HCT116 (cell line): ENCODE measurements around the gene CRYBB1. TPM values are rescaled to one million over a fixed set of nuclear protein-coding genes. Genes with fewer than 3 reads are reported as not detected.

Experiments
- ATAC-seq: fragments of 200-7000 bp; cut with Tn5 transposase; 2 replicates; pipeline ENCODE4 v1.9.1; 2020; ENCODE audit warnings: mild to moderate bottlenecking, moderate library complexity
- BruUV-seq: library from RNA; stranded (reverse); fragments of 400-500 nt; replicated peaks from 2 replicates; lab custom pipeline; 2021; lab: Mats Ljungman, UMichigan
- CTCF ChIA-PET: fragments of 300-600 bp; sonication (Branson Sonifier 250); formaldehyde crosslinking; loops from one replicate; lab custom pipeline; 2021; ENCODE audit warnings: antibody characterized with exemption; lab: Charles Lee
- POLR2A ChIA-PET: fragments of 300-600, 350-600 bp; sonication (Branson Sonifier 250); formaldehyde crosslinking; loops from one replicate; lab custom pipeline; 2021; ENCODE audit warnings: antibody characterized with exemption; lab: Charles Lee
- RAD21 ChIA-PET, 2 experiments: fragments of 300-600 bp; sonication (Branson Sonifier 250); formaldehyde crosslinking; loops; one replicate each; lab custom pipeline; 2023; ENCODE audit warnings: low total read pairs in 2 of 2; ENCODE audit not compliant: uncharacterized antibody in 2 of 2, unreplicated experiment in 2 of 2, low non-redundant PET in 1 of 2; lab: Charles Lee
- DNase-seq: peaks from one replicate; pipeline ENCODE4 v3.0.0-alpha.2; 2010; ENCODE audit warnings: low read depth, low spot score
- H2AFZ ChIP-seq: fragments of 200-600 bp; shearing (Covaris generic), sonication (generic); 2 replicates; pipeline ENCODE4 v1.6.1; 2017; ENCODE audit warnings: low read depth, mixed run types, mixed read lengths, antibody characterized with exemption, low read length; ENCODE audit not compliant: poor library complexity, severe bottlenecking
- H3K27ac ChIP-seq: 2 replicates; pipeline ENCODE4 v1.5.1; 2012; ENCODE audit warnings: low read depth, low read length
- H3K27me3 ChIP-seq: fragments of 200-600 bp; sonication (generic); 2 replicates; pipeline ENCODE4 v1.6.1; 2016; ENCODE audit warnings: mixed run types, low read length, mixed read lengths; ENCODE audit not compliant: insufficient read depth
- H3K36me3 ChIP-seq, 2 experiments: fragments of 200-500 bp in 1 of 2; fragments of 200-600 bp in 1 of 2; sonication (Bioruptor generic) in 1 of 2; sonication (generic) in 1 of 2; 2 replicates each; pipeline versions ENCODE4 v1.5.1 to v1.6.1; 2014 to 2016; ENCODE audit warnings: low read length in 2 of 2, inconsistent platforms in 1 of 2, mixed read lengths in 1 of 2, mixed run types in 1 of 2; ENCODE audit not compliant: insufficient read depth in 2 of 2, control insufficient read depth in 1 of 2
- H3K4me1 ChIP-seq, 2 experiments: fragments of 200-600 bp in 1 of 2; sonication (generic) in 1 of 2; 2 replicates each; pipeline versions ENCODE4 v1.5.1 to v1.6.1; 2012 to 2017; ENCODE audit warnings: low read length in 2 of 2, inconsistent platforms in 1 of 2, mild to moderate bottlenecking in 1 of 2, mixed read lengths in 1 of 2, mixed run types in 1 of 2, moderate library complexity in 1 of 2; ENCODE audit not compliant: insufficient read depth in 2 of 2, control insufficient read depth in 1 of 2
- H3K4me2 ChIP-seq: fragments of 200-600 bp; sonication (generic); 2 replicates; pipeline ENCODE4 v1.6.1; 2017; ENCODE audit warnings: mixed run types, low read length, mixed read lengths
- H3K4me3 ChIP-seq, 2 experiments: fragments of 200-600 bp in 1 of 2; sonication (generic) in 1 of 2; replicated peaks in 1 of 2; 2 replicates each; pipeline ENCODE4 v1.5.1; 2011 to 2016; ENCODE audit warnings: low read length in 2 of 2, control low read depth in 1 of 2, low read depth in 1 of 2, mild to moderate bottlenecking in 1 of 2, mixed read lengths in 1 of 2, mixed run types in 1 of 2
- H3K79me2 ChIP-seq: fragments of 200-600 bp; sonication (generic); 2 replicates; pipeline ENCODE4 v1.6.1; 2017; ENCODE audit warnings: mild to moderate bottlenecking, mixed run types, low read length, moderate library complexity, mixed read lengths; ENCODE audit not compliant: insufficient read depth
- H3K9ac ChIP-seq: fragments of 200-600 bp; sonication (generic); 2 replicates; pipeline ENCODE4 v1.6.1; 2016; ENCODE audit warnings: low read length, mixed read lengths
- H3K9me2 ChIP-seq: fragments of 200-600 bp; sonication (generic), shearing (Covaris generic); 2 replicates; pipeline ENCODE4 v1.6.1; 2017; ENCODE audit warnings: mixed run types, mild to moderate bottlenecking, moderate library complexity; ENCODE audit not compliant: insufficient read depth
- H3K9me3 ChIP-seq, 2 experiments: fragments of 200-500 bp in 1 of 2; fragments of 200-600 bp in 1 of 2; sonication (Bioruptor generic) in 1 of 2; sonication (generic) in 1 of 2; 2 replicates each; pipeline ENCODE4 v1.6.1; 2014 to 2017; ENCODE audit warnings: low read length in 2 of 2, mixed read lengths in 2 of 2, inconsistent platforms in 1 of 2, low read depth in 1 of 2, mild to moderate bottlenecking in 1 of 2, mixed run types in 1 of 2, moderate library complexity in 1 of 2; ENCODE audit not compliant: control insufficient read depth in 1 of 2, insufficient read depth in 1 of 2
- H4K20me1 ChIP-seq: fragments of 200-600 bp; sonication (generic), shearing (Covaris generic); 2 replicates; pipeline ENCODE4 v1.6.1; 2017; ENCODE audit warnings: mixed run types, mild to moderate bottlenecking, moderate library complexity; ENCODE audit not compliant: insufficient read depth
- CBX3 ChIP-seq: IDR thresholded peaks from 2 replicates; pipeline ENCODE4 v1.6.1; 2012; ENCODE audit warnings: low read depth
- CEBPB ChIP-seq: IDR thresholded peaks from 2 replicates; pipeline ENCODE4 v1.6.1; 2012; ENCODE audit warnings: low read depth
- EGR1 ChIP-seq: IDR thresholded peaks from 2 replicates; pipeline ENCODE4 v1.6.1; 2012; ENCODE audit warnings: low read depth
- ELF1 ChIP-seq: IDR thresholded peaks from 2 replicates; pipeline ENCODE4 v1.6.1; 2012; ENCODE audit warnings: low read depth, borderline replicate concordance
- EZH2 ChIP-seq: fragments of 200-600 bp; sonication (generic); IDR thresholded peaks from 2 replicates; pipeline ENCODE4 v1.6.1; 2017; ENCODE audit warnings: antibody characterized with exemption, mixed run types
- EZH2phosphoT487 ChIP-seq: fragments of 200-600 bp; IDR thresholded peaks from 2 replicates; pipeline ENCODE4 v1.6.1; 2018; ENCODE audit warnings: antibody characterized with exemption, borderline replicate concordance
- FOSL1 ChIP-seq: IDR thresholded peaks from 2 replicates; pipeline ENCODE4 v1.6.1; 2012; ENCODE audit warnings: low read depth
- JUND ChIP-seq: IDR thresholded peaks from 2 replicates; pipeline ENCODE4 v1.6.1; 2012
- MAX ChIP-seq: IDR thresholded peaks from 2 replicates; pipeline ENCODE4 v1.6.1; 2012
- POLR2A ChIP-seq: IDR thresholded peaks from 2 replicates; pipeline ENCODE4 v1.7.0; 2011; ENCODE audit warnings: borderline replicate concordance; ENCODE audit not compliant: insufficient read depth, insufficient read length; ENCODE audit errors: extremely low read depth
- POLR2AphosphoS5 ChIP-seq: IDR thresholded peaks from 2 replicates; pipeline ENCODE4 v1.6.1; 2011; ENCODE audit warnings: mild to moderate bottlenecking, low read depth, low read length, moderate library complexity
- RAD21 ChIP-seq: IDR thresholded peaks from 2 replicates; pipeline ENCODE4 v1.6.1; 2012; ENCODE audit warnings: low read depth, mild to moderate bottlenecking
- SIN3A ChIP-seq: IDR thresholded peaks from 2 replicates; pipeline ENCODE4 v1.6.1; 2012; ENCODE audit warnings: low read depth
- SP1 ChIP-seq: IDR thresholded peaks from 2 replicates; pipeline ENCODE4 v1.6.1; 2012; ENCODE audit warnings: low read depth
- SRF ChIP-seq: IDR thresholded peaks from 2 replicates; pipeline ENCODE4 v1.6.1; 2012; ENCODE audit warnings: low read depth
- TCF7L2 ChIP-seq: IDR thresholded peaks from 2 replicates; pipeline ENCODE4 v1.7.0; 2011; ENCODE audit warnings: borderline replicate concordance, inconsistent platforms; ENCODE audit not compliant: insufficient read depth, insufficient read length; ENCODE audit errors: extremely low read depth
- YY1 ChIP-seq: IDR thresholded peaks from 2 replicates; pipeline ENCODE4 v1.6.1; 2011; ENCODE audit warnings: low read length, low read depth, moderate library complexity, mild to moderate bottlenecking; ENCODE audit not compliant: insufficient replicate concordance; ENCODE audit errors: extremely low read depth
- ZFX ChIP-seq: fragments of 450-650 bp; IDR thresholded peaks from 2 replicates; pipeline ENCODE4 v1.6.1; 2017
- ZNF274 ChIP-seq: fragments of 200-500 bp; sonication (Bioruptor generic); IDR thresholded peaks from 2 replicates; pipeline ENCODE4 v1.6.1; 2014; ENCODE audit warnings: mild to moderate bottlenecking, low read depth, low read length, inconsistent platforms
- intact Hi-C: fragments of 100-400 bp; cut with micrococcal nuclease; formaldehyde crosslinking; loops from 2 replicates; pipeline ENCODE4 v1.10.0; 2022
- total RNA-seq: library from RNA; stranded (reverse); gene quantifications from one replicate; pipeline ENCODE4 v1.2.1, GENCODE V29; 2021; ENCODE audit not compliant: unreplicated experiment

CRYBB1 gene
- total RNA-seq, 1 experiment from 2014 or later: not detected

GRCh38 chr22:26597026-26597425, 20.8 kb downstream of the CRYBB1 start:
- TF ChIP-seq ELF1: no peak
- no peak for TF ChIP-seq FOSL1
- no peak for TF ChIP-seq CEBPB
- TF ChIP-seq ZFX: no peak
- no peak for TF ChIP-seq SP1
- no peak for TF ChIP-seq EGR1
- TF ChIP-seq EZH2: no peak
- TF ChIP-seq ZNF274: no peak
- TF ChIP-seq POLR2AphosphoS5: no peak
- no peak for TF ChIP-seq POLR2A
- no peak for TF ChIP-seq SRF
- no peak for TF ChIP-seq EZH2phosphoT487
- TF ChIP-seq TCF7L2: no peak
- TF ChIP-seq CBX3: no peak
- no peak for TF ChIP-seq RAD21
- TF ChIP-seq YY1: no peak
- TF ChIP-seq JUND: no peak
- TF ChIP-seq SIN3A: no peak
- no peak for TF ChIP-seq MAX
- no peak overlapping the region for H3K27ac ChIP-seq
- POLR2A ChIA-PET: no interaction called here
- no peaks in the 10 kb centered on the region for H3K36me3 ChIP-seq
- no peak overlapping the region for H3K9ac ChIP-seq
- BruUV-seq: no TSS peak
- ATAC-seq (no peak), DNase-seq (no peak)
- RAD21 ChIA-PET: no interaction called here
- H3K4me1 ChIP-seq: no peaks in the 10 kb centered on the region
- H3K9me2 ChIP-seq: no peaks in the 10 kb centered on the region
- H2AFZ ChIP-seq: no peak overlapping the region
- intact Hi-C loops: no loop called here
- H3K4me3 ChIP-seq: no peak overlapping the region
- peaks cover 19% of the 10 kb centered on the region for H3K27me3 ChIP-seq
- no peaks in the 10 kb centered on the region for H4K20me1 ChIP-seq
- CTCF ChIA-PET: no interaction called here
- no peaks in the 10 kb centered on the region for H3K79me2 ChIP-seq
- H3K4me2 ChIP-seq: no peak overlapping the region
- H3K9me3 ChIP-seq: no peaks in the 10 kb centered on the region
